OCI-LY3 (cell line): ENCODE data around the gene RABGAP1.

Experiments used
- H2AFZ ChIP-seq: fragments of 200-600, 300-600 bp; shearing (Covaris generic); 2 replicates; pipeline ENCODE4 v1.6.0; 2014; ENCODE audit warnings: antibody characterized with exemption, low read depth, low read length
- H3K27ac ChIP-seq: fragments of 200-600, 300-600 bp; sonication (generic); 2 replicates; pipeline ENCODE4 v1.5.1; 2014; ENCODE audit warnings: mild to moderate bottlenecking, low read length, moderate library complexity, mixed read lengths
- H3K27me3 ChIP-seq: fragments of 200-600, 300-600 bp; sonication (generic); 2 replicates; pipeline ENCODE4 v1.6.1; 2014; ENCODE audit warnings: low read depth, low read length, mixed read lengths
- H3K36me3 ChIP-seq: fragments of 200-600, 300-600 bp; sonication (generic); replicated peaks from 2 replicates; pipeline ENCODE3; 2014; ENCODE audit warnings: low read depth, low read length, mixed read lengths
- H3K4me1 ChIP-seq: fragments of 300-600, 200-600 bp; sonication (generic); 2 replicates; pipeline ENCODE4 v1.6.1; 2014; ENCODE audit warnings: low read length, mixed read lengths
- H3K4me2 ChIP-seq: fragments of 200-600, 300-600 bp; sonication (generic); 2 replicates; pipeline ENCODE4 v1.6.1; 2014; ENCODE audit warnings: low read length, mixed read lengths
- H3K4me3 ChIP-seq: fragments of 300-600, 200-600 bp; sonication (generic); 2 replicates; pipeline ENCODE4 v1.5.1; 2014; ENCODE audit warnings: antibody characterized with exemption, mild to moderate bottlenecking, low read length, moderate library complexity
- H3K79me2 ChIP-seq: fragments of 300-600, 200-600 bp; shearing (Covaris generic); 2 replicates; pipeline ENCODE4 v1.6.1; 2014; ENCODE audit warnings: mild to moderate bottlenecking, low read length, mixed read lengths
- H3K9ac ChIP-seq: fragments of 300-600, 200-600 bp; shearing (Covaris generic); 2 replicates; pipeline ENCODE4 v1.6.0; 2014; ENCODE audit warnings: mild to moderate bottlenecking, low read length, moderate library complexity
- H3K9me3 ChIP-seq: fragments of 200-600, 300-600 bp; shearing (Covaris generic); 2 replicates; pipeline ENCODE4 v1.6.1; 2014; ENCODE audit warnings: low read length, mixed read lengths; ENCODE audit not compliant: insufficient read depth
- H4K20me1 ChIP-seq: fragments of 200-600, 300-600 bp; sonication (generic); 2 replicates; pipeline ENCODE4 v1.6.1; 2016; ENCODE audit warnings: low read length, mixed read lengths; ENCODE audit not compliant: insufficient read depth
- EZH2phosphoT487 ChIP-seq: fragments of 200-600 bp; shearing (Covaris generic); IDR thresholded peaks from 2 replicates; pipeline ENCODE4 v1.6.1; 2018; ENCODE audit warnings: antibody characterized with exemption, mixed run types, low read depth
- TF ChIP-seq, protein P1 (sequence below): fragments of 200-600, 300-600 bp; sonication (generic); IDR thresholded peaks from 2 replicates; pipeline ENCODE4 v1.5.1; 2014; ENCODE audit warnings: antibody characterized with exemption, low read length, low read depth

RABGAP1 gene

DNA sequence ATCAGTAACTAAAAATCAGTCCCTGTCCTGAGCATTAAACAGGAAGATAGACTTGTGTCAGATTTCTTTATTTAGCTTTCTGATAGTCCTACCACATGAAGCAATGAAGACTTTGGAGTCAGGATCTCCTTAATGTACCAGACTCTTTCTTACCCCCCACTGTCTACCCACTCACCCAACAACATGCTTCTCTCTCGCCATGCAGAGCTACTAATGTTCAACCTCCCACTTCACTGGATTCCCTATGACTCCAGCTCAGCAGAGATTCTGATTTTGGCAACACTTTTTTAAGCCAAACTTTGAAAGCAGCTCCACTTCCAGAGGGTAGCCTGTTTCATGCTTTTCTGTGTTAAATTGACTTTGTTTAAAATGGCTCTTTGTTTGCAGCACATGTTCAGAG, 143.4 kb downstream of the RABGAP1 start:
- H2AFZ ChIP-seq: no peak overlapping the region
- TF ChIP-seq EZH2phosphoT487: no peak
- TF ChIP-seq, protein P1, sequence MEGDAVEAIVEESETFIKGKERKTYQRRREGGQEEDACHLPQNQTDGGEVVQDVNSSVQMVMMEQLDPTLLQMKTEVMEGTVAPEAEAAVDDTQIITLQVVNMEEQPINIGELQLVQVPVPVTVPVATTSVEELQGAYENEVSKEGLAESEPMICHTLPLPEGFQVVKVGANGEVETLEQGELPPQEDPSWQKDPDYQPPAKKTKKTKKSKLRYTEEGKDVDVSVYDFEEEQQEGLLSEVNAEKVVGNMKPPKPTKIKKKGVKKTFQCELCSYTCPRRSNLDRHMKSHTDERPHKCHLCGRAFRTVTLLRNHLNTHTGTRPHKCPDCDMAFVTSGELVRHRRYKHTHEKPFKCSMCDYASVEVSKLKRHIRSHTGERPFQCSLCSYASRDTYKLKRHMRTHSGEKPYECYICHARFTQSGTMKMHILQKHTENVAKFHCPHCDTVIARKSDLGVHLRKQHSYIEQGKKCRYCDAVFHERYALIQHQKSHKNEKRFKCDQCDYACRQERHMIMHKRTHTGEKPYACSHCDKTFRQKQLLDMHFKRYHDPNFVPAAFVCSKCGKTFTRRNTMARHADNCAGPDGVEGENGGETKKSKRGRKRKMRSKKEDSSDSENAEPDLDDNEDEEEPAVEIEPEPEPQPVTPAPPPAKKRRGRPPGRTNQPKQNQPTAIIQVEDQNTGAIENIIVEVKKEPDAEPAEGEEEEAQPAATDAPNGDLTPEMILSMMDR: no peak
- no peaks in the 10 kb centered on the region for H3K79me2 ChIP-seq
- peaks cover 53% of the 10 kb centered on the region for H3K36me3 ChIP-seq
- H3K27ac ChIP-seq: no peak overlapping the region
- H3K27me3 ChIP-seq: no peaks in the 10 kb centered on the region
- peaks cover 9% of the 10 kb centered on the region for H3K4me1 ChIP-seq
- no peak overlapping the region for H3K4me2 ChIP-seq
- no peak overlapping the region for H3K9ac ChIP-seq
- no peaks in the 10 kb centered on the region for H3K9me3 ChIP-seq
- H4K20me1 ChIP-seq: no peaks in the 10 kb centered on the region
- H3K4me3 ChIP-seq: no peak overlapping the region

DNA sequence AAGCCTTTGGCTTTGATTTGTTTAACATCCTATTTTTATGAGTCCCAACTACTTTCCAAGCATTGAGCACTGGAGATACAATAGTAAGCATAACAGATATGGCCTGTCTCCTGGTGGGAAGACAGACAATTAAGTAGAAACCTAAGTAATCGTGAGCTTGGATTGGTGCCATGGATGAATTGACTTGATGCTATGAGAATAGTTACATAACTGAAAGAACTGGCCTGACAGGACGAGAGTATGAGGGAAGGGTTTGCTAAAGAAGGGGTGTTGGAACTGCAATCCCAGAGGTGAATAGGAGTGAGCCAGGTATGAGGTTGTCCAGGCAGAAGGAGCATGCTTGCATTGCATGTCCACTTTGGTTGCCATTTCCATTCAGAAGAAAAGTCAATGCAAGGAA, 145.1 kb downstream of the RABGAP1 start:
- H3K36me3 ChIP-seq: peaks cover 49% of the 10 kb centered on the region
- no peaks in the 10 kb centered on the region for H3K79me2 ChIP-seq

DNA sequence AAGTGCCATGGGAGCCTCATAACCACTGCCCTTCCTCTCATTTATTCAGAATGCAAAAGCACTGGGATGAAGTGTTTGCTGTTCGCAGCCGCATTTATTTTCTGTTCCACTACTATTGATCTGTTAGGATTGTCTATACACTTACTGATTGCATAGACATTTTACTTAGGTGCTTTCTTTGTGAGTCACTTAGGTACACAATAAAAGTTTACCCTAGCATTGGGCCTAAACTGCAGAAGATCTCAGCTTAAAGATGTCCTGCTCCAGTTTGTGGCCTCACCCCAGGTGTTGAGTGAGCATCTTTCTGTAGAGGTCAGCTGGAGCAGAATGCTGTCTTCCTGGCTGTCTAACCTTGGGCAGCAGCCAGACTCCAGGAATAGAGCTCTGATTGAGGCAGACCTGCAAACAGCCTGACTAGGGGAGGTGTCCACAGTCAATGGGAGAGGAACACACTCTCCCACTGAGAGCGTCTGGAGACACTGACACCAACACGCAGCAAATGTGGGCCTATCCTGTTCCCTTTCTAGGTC, 146.6 kb downstream of the RABGAP1 start:
- no peak overlapping the region for H3K4me3 ChIP-seq
- H3K4me2 ChIP-seq: no peak overlapping the region
- peaks cover 43% of the 10 kb centered on the region for H3K36me3 ChIP-seq
- H2AFZ ChIP-seq: no peak overlapping the region
- no peaks in the 10 kb centered on the region for H4K20me1 ChIP-seq
- no peaks in the 10 kb centered on the region for H3K79me2 ChIP-seq
- TF ChIP-seq EZH2phosphoT487: no peak
- TF ChIP-seq, protein P1: no peak
- H3K4me1 ChIP-seq: peaks cover 18% of the 10 kb centered on the region
- H3K27ac ChIP-seq: no peak overlapping the region
- H3K9ac ChIP-seq: no peak overlapping the region
- H3K9me3 ChIP-seq: no peaks in the 10 kb centered on the region
- no peaks in the 10 kb centered on the region for H3K27me3 ChIP-seq

More for the DNA sequence above, 145.1 kb downstream of the RABGAP1 start:
- Histone ChIP-seq H3K4me1 (peaks cover 18% of the 10 kb centered on the region), H3K4me3 (no peak overlapping the region), H2AFZ (no peak overlapping the region), H3K27me3 (no peaks in the 10 kb centered on the region), H3K9me3 (no peaks in the 10 kb centered on the region), H3K9ac (no peak overlapping the region), H3K4me2 (no peak overlapping the region), H3K27ac (no peak overlapping the region), H4K20me1 (no peaks in the 10 kb centered on the region)
- TF ChIP-seq, protein P1: no peak
- no peak for TF ChIP-seq EZH2phosphoT487

DNA sequence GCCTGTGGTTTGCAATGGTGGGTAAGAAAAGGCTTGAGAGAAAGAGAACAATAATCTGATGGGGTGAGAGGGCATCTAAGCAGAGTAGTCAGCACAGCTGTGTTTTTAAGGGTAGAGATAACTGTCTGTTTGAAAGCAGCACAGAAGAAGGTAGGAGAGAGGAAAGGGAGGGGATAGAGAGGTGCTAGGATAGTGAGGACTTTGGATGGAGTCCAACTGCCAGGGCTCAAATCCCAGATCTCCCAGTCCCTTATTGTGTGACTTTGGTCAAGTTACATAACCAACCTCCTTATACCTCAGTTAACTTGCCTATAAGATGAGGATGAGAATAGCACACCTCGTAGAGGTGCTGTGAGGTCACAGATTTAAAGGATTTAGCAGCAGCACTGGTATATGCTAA, 148.2 kb downstream of the RABGAP1 start:
- H3K27ac ChIP-seq: no peak overlapping the region
- H3K4me2 ChIP-seq: no peak overlapping the region; the same call in 1 of the 2 replicates

More for the DNA sequence above, 148.2 kb downstream of the RABGAP1 start:
- H2AFZ ChIP-seq: no peak overlapping the region
- H3K27me3 ChIP-seq: no peaks in the 10 kb centered on the region
- no peak overlapping the region for H3K9ac ChIP-seq
- TF ChIP-seq, protein P1: no peak
- TF ChIP-seq EZH2phosphoT487: no peak
- no peaks in the 10 kb centered on the region for H4K20me1 ChIP-seq
- H3K79me2 ChIP-seq: no peaks in the 10 kb centered on the region
- no peak overlapping the region for H3K4me3 ChIP-seq
- H3K9me3 ChIP-seq: no peaks in the 10 kb centered on the region
- H3K36me3 ChIP-seq: peaks cover 42% of the 10 kb centered on the region
- H3K4me1 ChIP-seq: peaks cover 18% of the 10 kb centered on the region
